CD14-positive monocyte (primary cell): ENCODE results near the gene TMEM37. TPM values are rescaled to one million over a fixed set of nuclear protein-coding genes. Genes with fewer than 3 reads are reported as not detected.
"Not testable (repeated sequence)": the region's sequence is repeated elsewhere in the genome, so short reads cannot be mapped to it uniquely, and the experiment has no call there.

Experiments used
- DNase-seq, 3 donors: peaks; one replicate each; pipeline ENCODE4 v3.0.0-alpha.2; 2011 to 2022
- H2AFZ ChIP-seq: 2 replicates; pipeline ENCODE4 v1.6.0; 2012; ENCODE audit warnings: mild to moderate bottlenecking, low read depth, low read length, inconsistent platforms; ENCODE audit not compliant: insufficient read depth, poor library complexity, severe bottlenecking
- H3K27ac ChIP-seq, 2 donors: 1 replicate in 1 of 2; 2 replicates in 1 of 2; pipeline ENCODE4 v1.5.1; 2012 to 2013; ENCODE audit warnings: low read length in 2 of 2, control low read depth in 1 of 2, inconsistent platforms in 1 of 2, low read depth in 1 of 2, mild to moderate bottlenecking in 1 of 2
- H3K27me3 ChIP-seq, 2 donors: one replicate each; pipeline versions ENCODE4 v1.6.0 to v1.6.1; 2011 to 2013; ENCODE audit warnings: low read length in 2 of 2; ENCODE audit not compliant: control insufficient read depth in 2 of 2, insufficient read depth in 2 of 2
- H3K36me3 ChIP-seq, 2 donors: replicated peaks in 1 of 2; 1 replicate in 1 of 2; 2 replicates in 1 of 2; pipeline versions ENCODE4 v1.5.1 to v1.6.1; 2012 to 2013; ENCODE audit warnings: low read length in 2 of 2, control low read depth in 1 of 2, inconsistent platforms in 1 of 2, mild to moderate bottlenecking in 1 of 2; ENCODE audit not compliant: insufficient read depth in 2 of 2, control insufficient read depth in 1 of 2
- H3K4me1 ChIP-seq, 2 donors: 1 replicate in 1 of 2; 2 replicates in 1 of 2; pipeline versions ENCODE4 v1.5.1 to v1.6.1; 2012 to 2013; ENCODE audit warnings: low read length in 2 of 2, control low read depth in 1 of 2, inconsistent platforms in 1 of 2, mild to moderate bottlenecking in 1 of 2, moderate library complexity in 1 of 2; ENCODE audit not compliant: insufficient read depth in 2 of 2, control insufficient read depth in 1 of 2
- H3K4me2 ChIP-seq: replicated peaks from 2 replicates; pipeline ENCODE3; 2012; ENCODE audit warnings: low read length, moderate library complexity, mild to moderate bottlenecking; ENCODE audit not compliant: poor library complexity, severe bottlenecking; ENCODE audit errors: extremely low read depth
- H3K4me3 ChIP-seq, 3 experiments: fragments of 200-600 bp in 1 of 3; sonication (generic) in 1 of 3; replicated peaks in 1 of 3; 1 replicate in 2 of 3; 2 replicates in 1 of 3; pipeline ENCODE4 v1.5.1; 2011 to 2013; ENCODE audit warnings: low read length in 3 of 3, mild to moderate bottlenecking in 3 of 3, control low read depth in 2 of 3, low read depth in 2 of 3, inconsistent platforms in 1 of 3, moderate library complexity in 1 of 3
- H3K79me2 ChIP-seq: 2 replicates; pipeline ENCODE4 v1.6.0; 2012; ENCODE audit warnings: mild to moderate bottlenecking, control low read depth, inconsistent platforms, low read length, moderate library complexity; ENCODE audit not compliant: insufficient read depth
- H3K9ac ChIP-seq: 2 replicates; pipeline ENCODE4 v1.6.0; 2017; ENCODE audit warnings: low read length, mild to moderate bottlenecking; ENCODE audit not compliant: insufficient read depth, poor library complexity, severe bottlenecking
- H3K9me3 ChIP-seq, 2 donors: replicated peaks in 1 of 2; 1 replicate in 1 of 2; 2 replicates in 1 of 2; pipeline versions ENCODE4 v1.5.1 to v1.6.1; 2012 to 2013; ENCODE audit warnings: low read length in 2 of 2, control low read depth in 1 of 2; ENCODE audit not compliant: control insufficient read depth in 1 of 2, insufficient read depth in 1 of 2
- H4K20me1 ChIP-seq: 2 replicates; pipeline ENCODE4 v1.6.0; 2012; ENCODE audit warnings: mild to moderate bottlenecking, low read length, control low read depth, moderate library complexity; ENCODE audit not compliant: insufficient read depth
- H3K27ac Mint-ChIP-seq, 7 donors: one replicate each; pipeline ENCODE4 v1.8.0; 2020; ENCODE audit warnings: mild to moderate bottlenecking in 7 of 7, mixed read lengths in 7 of 7, moderate library complexity in 6 of 7, inconsistent platforms in 2 of 7
- H3K27me3 Mint-ChIP-seq, 3 donors: one replicate each; pipeline ENCODE4 v1.8.0; 2021 to 2022; ENCODE audit warnings: low read depth in 3 of 3, mild to moderate bottlenecking in 3 of 3, mixed read lengths in 3 of 3, moderate library complexity in 3 of 3, inconsistent platforms in 1 of 3
- H3K36me3 Mint-ChIP-seq, 2 donors: one replicate each; pipeline ENCODE4 v1.8.0; 2020; ENCODE audit warnings: mixed read lengths in 2 of 2, inconsistent platforms in 1 of 2, mild to moderate bottlenecking in 1 of 2
- H3K4me1 Mint-ChIP-seq: one replicate; pipeline ENCODE4 v1.8.0; 2020; ENCODE audit warnings: mild to moderate bottlenecking, mixed read lengths
- H3K4me3 Mint-ChIP-seq, 2 donors: one replicate each; pipeline ENCODE4 v1.8.0; 2020; ENCODE audit warnings: mild to moderate bottlenecking in 2 of 2, mixed read lengths in 2 of 2, moderate library complexity in 1 of 2
- H3K9me3 Mint-ChIP-seq, 7 donors: one replicate each; pipeline ENCODE4 v1.8.0; 2020 to 2022; ENCODE audit warnings: mixed read lengths in 7 of 7, mild to moderate bottlenecking in 6 of 7, moderate library complexity in 6 of 7, inconsistent platforms in 2 of 7
- WGBS: methylation state at CpG from one replicate; pipeline ENCODE4 v1.1.5; 2013; ENCODE audit warnings: missing lambda C conversion rate; ENCODE audit not compliant: insufficient coverage; 5-methylcytosine and 5-hydroxymethylcytosine counted together
- intact Hi-C, 2 donors: fragments of 100-400 bp; cut with micrococcal nuclease; formaldehyde crosslinking; loops; one replicate each; pipeline versions ENCODE4 v1.15.0 to v1.15.1; 2023
- polyA plus RNA-seq, 3 donors: library from polyadenylated mRNA; depleted of rRNA in 1 of 3; unstranded in 2 of 3; stranded (reverse) in 1 of 3; fragments of 300-500 nt in 2 of 3; fragments of >200 nt in 1 of 3; fragmentation: Illumina TruSeq in 2 of 3; gene quantifications; 1 replicate in 2 of 3; 2 replicates in 1 of 3; pipeline ENCODE4 v1.2.3, GENCODE V29; 2012 to 2021
- TF ChIP-seq, protein P1 (sequence below): fragments of 200-600 bp; IDR thresholded peaks from one replicate; pipeline ENCODE4 v1.8.0; 2022; ENCODE audit warnings: antibody characterized with exemption, mild to moderate bottlenecking

The TMEM37 gene
- polyA plus RNA-seq, 3 donors, result not detected

DNA sequence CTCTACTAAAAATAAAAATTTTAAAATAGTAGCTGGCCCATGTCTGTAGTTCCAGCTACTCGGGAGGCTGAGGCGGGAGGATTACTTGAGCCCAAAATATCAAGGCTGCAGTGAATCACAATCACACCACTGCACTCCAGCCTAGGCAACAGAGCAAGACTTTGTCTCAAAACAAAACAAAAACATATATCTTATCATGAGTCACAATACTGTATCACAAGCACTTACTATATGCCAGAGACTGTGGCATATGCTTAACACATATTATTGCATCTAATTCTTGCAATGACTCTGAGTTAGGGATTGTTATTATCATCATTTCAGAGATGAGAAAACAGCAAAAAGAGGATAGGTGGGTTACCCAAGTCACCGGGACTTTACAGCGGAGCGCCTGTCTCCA is 29.5 kb upstream of the TMEM37 start:
- H3K36me3 ChIP-seq, result no peaks in the 10 kb centered on the region
- Mint-ChIP-seq H3K9me3 (peaks cover 0 to 5% (median 2%) of the 10 kb centered on the region in 7 donors), H3K27me3 (peaks cover 0 to 6% (median 4%) of the 10 kb centered on the region in 3 donors), H3K4me1 (peaks cover 18% of the 10 kb centered on the region), H3K36me3 (no peaks in the 10 kb centered on the region), H3K4me3 (no peak overlapping the region), H3K27ac (no peak overlapping the region)
- no peak overlapping the region for H2AFZ ChIP-seq
- DNase-seq, result no peak
- H3K4me1 ChIP-seq, result peaks cover 0 to 15% of the 10 kb centered on the region in 2 donors
- H3K27me3 ChIP-seq, result no peaks in the 10 kb centered on the region
- H3K4me3 ChIP-seq, result no peak overlapping the region
- no peak overlapping the region for H3K27ac ChIP-seq
- H3K9ac ChIP-seq, result no peak overlapping the region
- peaks cover 0 to 3% of the 10 kb centered on the region in 2 donors for H3K9me3 ChIP-seq
- H3K79me2 ChIP-seq, result no peaks in the 10 kb centered on the region
- H3K4me2 ChIP-seq, result no peak overlapping the region
- whole genome bisulfite sequencing, result 94% methylated on average over 5 of the region's 5 CpGs
- TF ChIP-seq, protein P1, sequence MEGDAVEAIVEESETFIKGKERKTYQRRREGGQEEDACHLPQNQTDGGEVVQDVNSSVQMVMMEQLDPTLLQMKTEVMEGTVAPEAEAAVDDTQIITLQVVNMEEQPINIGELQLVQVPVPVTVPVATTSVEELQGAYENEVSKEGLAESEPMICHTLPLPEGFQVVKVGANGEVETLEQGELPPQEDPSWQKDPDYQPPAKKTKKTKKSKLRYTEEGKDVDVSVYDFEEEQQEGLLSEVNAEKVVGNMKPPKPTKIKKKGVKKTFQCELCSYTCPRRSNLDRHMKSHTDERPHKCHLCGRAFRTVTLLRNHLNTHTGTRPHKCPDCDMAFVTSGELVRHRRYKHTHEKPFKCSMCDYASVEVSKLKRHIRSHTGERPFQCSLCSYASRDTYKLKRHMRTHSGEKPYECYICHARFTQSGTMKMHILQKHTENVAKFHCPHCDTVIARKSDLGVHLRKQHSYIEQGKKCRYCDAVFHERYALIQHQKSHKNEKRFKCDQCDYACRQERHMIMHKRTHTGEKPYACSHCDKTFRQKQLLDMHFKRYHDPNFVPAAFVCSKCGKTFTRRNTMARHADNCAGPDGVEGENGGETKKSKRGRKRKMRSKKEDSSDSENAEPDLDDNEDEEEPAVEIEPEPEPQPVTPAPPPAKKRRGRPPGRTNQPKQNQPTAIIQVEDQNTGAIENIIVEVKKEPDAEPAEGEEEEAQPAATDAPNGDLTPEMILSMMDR, result no peak
- H4K20me1 ChIP-seq, result no peaks in the 10 kb centered on the region
- intact Hi-C loops, result no loop called here

DNA sequence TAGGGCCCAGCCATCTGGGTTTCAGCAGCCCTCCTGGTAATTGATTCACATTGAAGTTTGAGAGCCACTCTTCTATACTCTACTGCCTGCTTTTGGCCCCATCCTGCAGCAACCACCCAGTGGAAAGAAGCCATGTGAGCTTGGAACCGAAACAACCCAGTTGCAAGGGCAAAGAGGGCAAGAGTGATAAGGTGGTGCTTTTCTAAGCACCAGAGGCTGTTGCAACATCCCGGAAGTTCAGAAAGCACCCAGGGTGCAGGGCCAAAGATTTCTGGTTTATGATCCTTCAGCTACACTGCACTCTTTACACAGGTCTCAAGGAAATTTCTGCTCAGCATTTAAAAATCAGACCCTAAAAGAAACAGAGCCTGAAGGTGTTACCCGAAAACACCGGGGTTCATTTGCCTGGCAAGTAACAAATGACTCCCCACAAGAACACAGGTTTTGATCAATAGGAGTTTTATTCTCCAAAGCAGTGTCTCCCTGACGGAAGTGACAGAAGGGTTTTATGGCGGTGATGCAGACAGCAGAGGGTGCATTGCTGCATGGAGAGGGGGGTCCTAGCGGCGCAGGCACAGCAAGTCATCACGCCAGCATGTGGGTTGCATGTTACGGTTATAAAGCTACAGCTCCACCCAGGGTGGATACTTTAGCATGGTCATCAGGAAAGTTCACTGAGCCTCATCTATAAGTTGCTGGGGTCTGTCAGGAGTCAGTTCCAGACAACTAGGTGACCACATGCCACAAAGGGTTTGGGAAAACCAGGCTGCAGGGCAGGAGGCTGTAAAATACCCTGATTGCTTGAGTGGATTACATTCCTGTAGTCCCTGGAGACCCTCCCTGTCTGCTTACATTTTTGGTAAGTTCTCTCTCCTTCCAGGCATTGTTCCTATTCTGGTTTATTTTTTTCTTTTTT is 28.8 kb upstream of the TMEM37 start:
- no peak overlapping the region for H3K9ac ChIP-seq
- H3K27me3 ChIP-seq, result no peaks in the 10 kb centered on the region
- no peaks in the 10 kb centered on the region for H3K79me2 ChIP-seq
- H3K27ac ChIP-seq, result no peak overlapping the region
- 98% methylated on average over 5 of the region's 10 CpGs for WGBS
- H3K4me2 ChIP-seq, result no peak overlapping the region
- peaks cover 0 to 3% of the 10 kb centered on the region in 2 donors for H3K9me3 ChIP-seq
- peaks cover 0 to 5% (median 2%) of the 10 kb centered on the region in 7 donors for H3K9me3 Mint-ChIP-seq
- peaks cover 0 to 6% (median 4%) of the 10 kb centered on the region in 3 donors for H3K27me3 Mint-ChIP-seq
- H3K4me1 Mint-ChIP-seq, result peaks cover 20% of the 10 kb centered on the region
- peaks cover 0 to 15% of the 10 kb centered on the region in 2 donors for H3K4me1 ChIP-seq
- peak overlapping the region in 2 of 7 donors; percentile 38 to 82 for H3K27ac Mint-ChIP-seq
- no peak overlapping the region for H3K4me3 Mint-ChIP-seq
- no peaks in the 10 kb centered on the region for H4K20me1 ChIP-seq
- H3K36me3 ChIP-seq, result no peaks in the 10 kb centered on the region
- H2AFZ ChIP-seq, result peak overlapping the region; percentile 40
- intact Hi-C loops, result no loop called here
- TF ChIP-seq, protein P1, result no peak
- DNase-seq, result no peak
- H3K4me3 ChIP-seq, result no peak overlapping the region
- no peaks in the 10 kb centered on the region for H3K36me3 Mint-ChIP-seq

DNA sequence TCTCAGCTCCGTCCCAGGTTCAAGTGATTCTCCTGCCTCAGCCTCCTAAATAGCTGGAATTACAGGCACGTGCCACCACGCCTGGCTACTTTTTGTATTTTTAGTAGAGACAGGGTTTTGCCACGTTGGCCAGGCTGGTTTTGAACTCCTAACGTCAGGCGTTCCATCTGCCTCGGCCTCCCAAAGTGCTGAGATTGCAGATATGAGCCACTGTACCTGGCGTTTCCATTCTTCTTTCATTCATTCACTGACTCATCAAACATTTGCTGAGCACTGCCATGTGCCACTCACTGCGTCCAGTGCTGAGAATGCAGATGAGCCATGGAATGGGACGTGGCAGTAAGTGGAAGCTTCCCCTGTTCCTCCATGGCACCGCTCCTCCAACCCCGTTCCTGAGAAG is 28.0 kb upstream of the TMEM37 start:
- H3K79me2 ChIP-seq, H3K36me3 ChIP-seq, H3K27ac Mint-ChIP-seq, H3K27me3 ChIP-seq, H3K4me3 Mint-ChIP-seq, H3K4me2 ChIP-seq, H2AFZ ChIP-seq, H3K4me3 ChIP-seq, H3K9ac ChIP-seq, H3K9me3 ChIP-seq, DNase-seq, H3K27me3 Mint-ChIP-seq, H3K36me3 Mint-ChIP-seq, intact Hi-C loops, H3K27ac ChIP-seq, H3K9me3 Mint-ChIP-seq, H4K20me1 ChIP-seq: not testable (repeated sequence)
- peaks cover 0 to 15% of the 10 kb centered on the region in 2 donors for H3K4me1 ChIP-seq
- WGBS, result 95% methylated on average over 7 of the region's 12 CpGs
- H3K4me1 Mint-ChIP-seq, result peaks cover 17% of the 10 kb centered on the region
